B cell (primary cell): ENCODE measurements around the gene RAD51D. TPM values are rescaled to one million over a fixed set of nuclear protein-coding genes. Genes with fewer than 3 reads are reported as not detected.

Experiments
- ATAC-seq: fragments of 200-7000 bp; cut with Tn5 transposase; one replicate; pipeline ENCODE4 v1.10.0; 2021; ENCODE audit warnings: low read depth, mild to moderate bottlenecking, moderate number of reproducible peaks, moderate library complexity
- CTCF ChIA-PET: fragments of 350-600 bp; sonication (Branson Sonifier 250); formaldehyde crosslinking; loops from one replicate; lab custom pipeline; 2021; ENCODE audit warnings: antibody characterized with exemption, inconsistent platforms; lab: Charles Lee
- POLR2A ChIA-PET: fragments of 350-600 bp; sonication (Branson Sonifier 250); formaldehyde crosslinking; loops from one replicate; lab custom pipeline; 2021; ENCODE audit warnings: antibody characterized with exemption; lab: Charles Lee
- DNase-seq: peaks from one replicate; pipeline ENCODE4 v3.0.0; 2013
- H2AFZ ChIP-seq: 2 replicates; pipeline ENCODE4 v1.6.1; 2012; ENCODE audit warnings: mild to moderate bottlenecking, low read depth, low read length; ENCODE audit not compliant: insufficient read depth, poor library complexity, severe bottlenecking
- H3K27ac ChIP-seq, 2 donors: 1 replicate in 1 of 2; 2 replicates in 1 of 2; pipeline ENCODE4 v1.5.1; 2012 to 2013; ENCODE audit warnings: low read length in 2 of 2, mild to moderate bottlenecking in 2 of 2, moderate library complexity in 1 of 2
- H3K27me3 ChIP-seq, 4 experiments: fragments of 200-600 bp in 1 of 4; sonication (generic) in 1 of 4; replicated peaks in 1 of 4; 1 replicate in 2 of 4; 2 replicates in 2 of 4; pipeline versions ENCODE4 v1.6.1 to v1.7.0; 2013 to 2016; ENCODE audit warnings: low read length in 3 of 4, mild to moderate bottlenecking in 2 of 4, mixed read lengths in 1 of 4, moderate library complexity in 1 of 4; ENCODE audit not compliant: insufficient read depth in 4 of 4, control insufficient read depth in 3 of 4; ENCODE audit errors: control extremely low read depth in 1 of 4
- H3K36me3 ChIP-seq, 2 experiments: replicated peaks in 1 of 2; 1 replicate in 1 of 2; 2 replicates in 1 of 2; pipeline versions ENCODE4 v1.6.1 to v1.7.1; 2013; ENCODE audit warnings: low read length in 1 of 2; ENCODE audit not compliant: insufficient read depth in 2 of 2, control insufficient read depth in 1 of 2; ENCODE audit errors: control extremely low read depth in 1 of 2, extremely low read depth in 1 of 2
- H3K4me1 ChIP-seq, 2 donors: fragments of 200-600 bp in 1 of 2; sonication (generic) in 1 of 2; 1 replicate in 1 of 2; 2 replicates in 1 of 2; pipeline versions ENCODE4 v1.5.1 to v1.6.1; 2013 to 2017; ENCODE audit warnings: low read length in 2 of 2; ENCODE audit not compliant: control insufficient read depth in 2 of 2, insufficient read depth in 2 of 2
- H3K4me2 ChIP-seq: replicated peaks from 2 replicates; pipeline ENCODE3; 2012; ENCODE audit warnings: mild to moderate bottlenecking, low read depth, low read length; ENCODE audit not compliant: poor library complexity, severe bottlenecking
- H3K4me3 ChIP-seq, 5 experiments: fragments of 200-600 bp in 1 of 5; sonication (generic) in 1 of 5; 1 replicate in 3 of 5; 2 replicates in 2 of 5; pipeline versions ENCODE4 v1.5.1 to v1.7.0; 2011 to 2016; ENCODE audit warnings: low read length in 4 of 5, mild to moderate bottlenecking in 4 of 5, low read depth in 2 of 5, control low read depth in 1 of 5, moderate library complexity in 1 of 5; ENCODE audit not compliant: insufficient read depth in 1 of 5; ENCODE audit errors: control extremely low read depth in 1 of 5, extremely low read depth in 1 of 5
- H3K79me2 ChIP-seq: fragments of 200-600 bp; sonication (generic); one replicate; pipeline ENCODE4 v1.6.0; 2016; ENCODE audit warnings: low read length; ENCODE audit not compliant: control insufficient read depth, insufficient read depth
- H3K9ac ChIP-seq: fragments of 200-600 bp; sonication (generic); 2 replicates; pipeline ENCODE4 v1.6.1; 2017; ENCODE audit warnings: mild to moderate bottlenecking, low read length, moderate library complexity
- H3K9me3 ChIP-seq, 3 donors: one replicate each; pipeline versions ENCODE4 v1.6.1 to v1.7.1; 2013; ENCODE audit warnings: low read length in 2 of 3; ENCODE audit not compliant: control insufficient read depth in 2 of 3, insufficient read depth in 1 of 3; ENCODE audit errors: control extremely low read depth in 1 of 3
- H4K20me1 ChIP-seq: 2 replicates; pipeline ENCODE4 v1.6.0; 2012; ENCODE audit warnings: mild to moderate bottlenecking, low read length; ENCODE audit not compliant: insufficient read depth, control insufficient read depth, poor library complexity, severe bottlenecking
- H3K27ac Mint-ChIP-seq: one replicate; pipeline ENCODE4 v1.8.0; 2021; ENCODE audit warnings: mixed read lengths
- H3K27me3 Mint-ChIP-seq: one replicate; pipeline ENCODE4 v1.8.0; 2021; ENCODE audit warnings: mixed read lengths
- H3K4me1 Mint-ChIP-seq: one replicate; pipeline ENCODE4 v1.8.0; 2021; ENCODE audit warnings: mixed read lengths
- H3K4me3 Mint-ChIP-seq: one replicate; pipeline ENCODE4 v1.8.0; 2021; ENCODE audit warnings: mixed read lengths
- H3K9me3 Mint-ChIP-seq: one replicate; pipeline ENCODE4 v1.8.0; 2022; ENCODE audit warnings: mixed read lengths; ENCODE audit not compliant: insufficient read depth
- CTCF ChIP-seq: fragments of 200-600 bp; IDR thresholded peaks from one replicate; pipeline ENCODE4 v1.8.0; 2022; ENCODE audit warnings: antibody characterized with exemption, mild to moderate bottlenecking
- EZH2 ChIP-seq: IDR thresholded peaks from 2 replicates; pipeline ENCODE4 v1.6.1; 2012; ENCODE audit warnings: borderline replicate concordance, low read depth, mild to moderate bottlenecking, moderate library complexity, low read length; ENCODE audit not compliant: insufficient read depth, poor library complexity, severe bottlenecking
- WGBS: methylation state at CpG from one replicate; pipeline ENCODE4 v1.1.5; 2013; ENCODE audit warnings: missing lambda C conversion rate; ENCODE audit not compliant: insufficient coverage; 5-methylcytosine and 5-hydroxymethylcytosine counted together
- intact Hi-C: fragments of 100-400 bp; cut with micrococcal nuclease; formaldehyde crosslinking; loops from one replicate; pipeline ENCODE4 v1.10.0; 2022
- polyA plus RNA-seq: library from polyadenylated mRNA; depleted of rRNA; stranded (reverse); fragments of >200 nt; gene quantifications from 2 replicates; pipeline ENCODE4 v1.2.3, GENCODE V29; 2012
- total RNA-seq, 2 donors: library from RNA; stranded (reverse); fragments of 120-200 nt in 1 of 2; gene quantifications; 1 replicate in 1 of 2; 2 replicates in 1 of 2; pipeline versions ENCODE4 v1.2.3 to v1.2.4, GENCODE V29; 2013 to 2022

Gene RAD51D
- total and polyA plus RNA-seq, 2 donors (not counting 1 experiment from before 2014, with no cell fraction given), result 12.8 to 29.4 TPM

- intact Hi-C loops, result no loop called here
- H3K4me3 ChIP-seq, result no peak overlapping the region
- H3K9ac ChIP-seq, result no peak overlapping the region
- TF ChIP-seq EZH2 (no peak), CTCF (no peak)
- Mint-ChIP-seq H3K4me3 (no peak overlapping the region), H3K27ac (no peak overlapping the region), H3K4me1 (no peaks in the 10 kb centered on the region), H3K9me3 (no peaks in the 10 kb centered on the region), H3K27me3 (peaks cover 29% of the 10 kb centered on the region)
- no peak overlapping the region for H2AFZ ChIP-seq
- no peak overlapping the region for H3K4me2 ChIP-seq
- DNase-seq (no peak), ATAC-seq (no peak)
- no peaks in the 10 kb centered on the region for H3K4me1 ChIP-seq
- peaks cover 0 to 19% (median 4%) of the 10 kb centered on the region in 4 experiments for H3K27me3 ChIP-seq
- no peaks in the 10 kb centered on the region for H3K79me2 ChIP-seq
- 100% methylated on average over 1 of the region's 1 CpG for WGBS
- ChIA-PET POLR2A (no interaction called here), CTCF (interaction anchor here (0.8 to 1.3 kb wide), 4 partner anchors 20 to 579 kb away, joined by 3 to 4 read pairs (median 4); partner anchors contain the start of gene UNC45B)
- no peak overlapping the region for H3K27ac ChIP-seq
- H4K20me1 ChIP-seq, result no peaks in the 10 kb centered on the region
- H3K9me3 ChIP-seq, result no peaks in the 10 kb centered on the region
- H3K36me3 ChIP-seq, result no peaks in the 10 kb centered on the region
These were observed 48.0 kb upstream of the RAD51D start for GRCh38 chr17:35167666-35168065.

GRCh38 chr17:35167046-35167445 is 47.4 kb upstream of the RAD51D start:
- no peak overlapping the region for H3K27ac ChIP-seq
- WGBS, result 73% methylated on average over 2 of the region's 3 CpGs
- H3K79me2 ChIP-seq, result no peaks in the 10 kb centered on the region
- no peak overlapping the region for H3K4me3 Mint-ChIP-seq
- no peak overlapping the region for H2AFZ ChIP-seq
- TF ChIP-seq CTCF, result no peak
- no peak for TF ChIP-seq EZH2
- ATAC-seq (no peak), DNase-seq (no peak)
- H3K4me1 ChIP-seq, result no peaks in the 10 kb centered on the region
- H3K27me3 Mint-ChIP-seq, result peaks cover 31% of the 10 kb centered on the region
- H3K4me3 ChIP-seq, result no peak overlapping the region
- H3K27ac Mint-ChIP-seq, result no peak overlapping the region
- H3K27me3 ChIP-seq, result peaks cover 0 to 19% (median 4%) of the 10 kb centered on the region in 4 experiments
- ChIA-PET CTCF (interaction anchor here (0.8 to 1.3 kb wide), 4 partner anchors 19 to 580 kb away, joined by 3 to 4 read pairs (median 4); partner anchors contain the start of gene UNC45B), POLR2A (no interaction called here)
- H3K4me1 Mint-ChIP-seq, result no peaks in the 10 kb centered on the region
- no peaks in the 10 kb centered on the region for H3K36me3 ChIP-seq
- no peaks in the 10 kb centered on the region for H3K9me3 ChIP-seq
- no peaks in the 10 kb centered on the region for H4K20me1 ChIP-seq
- intact Hi-C loops, result no loop called here
- no peak overlapping the region for H3K4me2 ChIP-seq
- no peak overlapping the region for H3K9ac ChIP-seq
- H3K9me3 Mint-ChIP-seq, result no peaks in the 10 kb centered on the region
